SK-N-SH (cell line): Measurements from ENCODE around the gene FRMD1.

Source experiments
- EP300 ChIP-seq, 2 experiments: IDR thresholded peaks; 2 replicates each; pipeline versions ENCODE4 v1.4.0 to v1.6.1; 2012; ENCODE audit warnings: borderline replicate concordance in 1 of 2, low read depth in 1 of 2, low read length in 1 of 2
- EZH2phosphoT487 ChIP-seq: fragments of 200-600 bp; sonication (generic); IDR thresholded peaks from 2 replicates; pipeline ENCODE4 v1.6.1; 2017; ENCODE audit warnings: low read depth, mixed run types, mild to moderate bottlenecking, antibody characterized with exemption, moderate library complexity, borderline replicate concordance
- GABPA ChIP-seq: IDR thresholded peaks from 2 replicates; pipeline ENCODE4 v1.4.0; 2012; ENCODE audit warnings: low read depth, mild to moderate bottlenecking
- JUND ChIP-seq: IDR thresholded peaks from 2 replicates; pipeline ENCODE4 v1.4.0; 2012
- MXI1 ChIP-seq: IDR thresholded peaks from 2 replicates; pipeline ENCODE4 v1.6.1; 2012; ENCODE audit warnings: mild to moderate bottlenecking, low read depth, low read length, improper control_type of control experiment
- POLR2AphosphoS5 ChIP-seq: IDR thresholded peaks from 2 replicates; pipeline ENCODE4 v1.6.1; 2012; ENCODE audit warnings: low read depth, low read length
- SIN3A ChIP-seq: IDR thresholded peaks from 2 replicates; pipeline ENCODE4 v1.6.1; 2012; ENCODE audit warnings: low read depth, mild to moderate bottlenecking, low read length, moderate library complexity, borderline replicate concordance
- TF ChIP-seq, protein P1 (sequence below): fragments of 200-600 bp; sonication (generic); IDR thresholded peaks from 2 replicates; pipeline ENCODE4 v1.6.1; 2017; ENCODE audit warnings: antibody characterized with exemption, mild to moderate bottlenecking, moderate library complexity

DNA sequence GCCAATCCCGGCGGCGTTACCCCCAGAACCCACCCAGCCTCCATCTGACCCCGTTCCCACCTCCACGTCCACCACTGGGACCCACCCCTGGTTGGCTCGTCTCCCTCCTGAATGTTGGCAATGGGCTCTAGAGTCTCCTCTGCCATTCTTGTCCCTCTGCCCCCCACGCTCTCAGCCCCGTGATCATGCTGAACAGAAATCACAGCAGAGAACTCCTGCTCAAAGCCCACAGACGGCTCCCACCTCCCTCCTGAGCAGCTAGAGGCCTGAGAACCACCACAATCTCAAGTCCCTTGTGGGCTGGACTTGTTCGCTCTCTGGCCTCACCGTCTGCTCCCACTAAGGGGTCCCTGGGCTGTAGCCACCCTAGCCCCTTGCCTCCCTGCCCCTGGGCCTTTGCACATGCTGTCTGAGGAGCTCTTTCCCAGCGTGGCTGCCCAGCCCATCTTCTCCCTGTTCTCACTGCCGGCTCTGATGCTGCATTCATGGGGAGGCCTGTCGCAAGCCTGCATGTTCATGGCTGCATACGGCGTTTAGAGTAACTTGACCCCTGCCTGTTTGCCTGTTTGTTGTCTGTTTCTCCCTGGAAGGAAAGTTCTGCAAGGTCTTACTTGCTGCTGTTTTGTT lies 11.2 kb upstream of the FRMD1 start:
- TF ChIP-seq, protein P1, sequence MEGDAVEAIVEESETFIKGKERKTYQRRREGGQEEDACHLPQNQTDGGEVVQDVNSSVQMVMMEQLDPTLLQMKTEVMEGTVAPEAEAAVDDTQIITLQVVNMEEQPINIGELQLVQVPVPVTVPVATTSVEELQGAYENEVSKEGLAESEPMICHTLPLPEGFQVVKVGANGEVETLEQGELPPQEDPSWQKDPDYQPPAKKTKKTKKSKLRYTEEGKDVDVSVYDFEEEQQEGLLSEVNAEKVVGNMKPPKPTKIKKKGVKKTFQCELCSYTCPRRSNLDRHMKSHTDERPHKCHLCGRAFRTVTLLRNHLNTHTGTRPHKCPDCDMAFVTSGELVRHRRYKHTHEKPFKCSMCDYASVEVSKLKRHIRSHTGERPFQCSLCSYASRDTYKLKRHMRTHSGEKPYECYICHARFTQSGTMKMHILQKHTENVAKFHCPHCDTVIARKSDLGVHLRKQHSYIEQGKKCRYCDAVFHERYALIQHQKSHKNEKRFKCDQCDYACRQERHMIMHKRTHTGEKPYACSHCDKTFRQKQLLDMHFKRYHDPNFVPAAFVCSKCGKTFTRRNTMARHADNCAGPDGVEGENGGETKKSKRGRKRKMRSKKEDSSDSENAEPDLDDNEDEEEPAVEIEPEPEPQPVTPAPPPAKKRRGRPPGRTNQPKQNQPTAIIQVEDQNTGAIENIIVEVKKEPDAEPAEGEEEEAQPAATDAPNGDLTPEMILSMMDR = no peak
- no peak for TF ChIP-seq EP300 (IDR thresholded peaks at IDR 0.05; ENCODE audit: borderline replicate concordance in 1 of 2, low read depth in 1 of 2, low read length in 1 of 2)
- TF ChIP-seq EZH2phosphoT487 = no peak
- TF ChIP-seq JUND = no peak
- no peak for TF ChIP-seq SIN3A
- TF ChIP-seq MXI1 = no peak
- TF ChIP-seq GABPA = no peak
- no peak for TF ChIP-seq POLR2AphosphoS5
